ENCODE data around the gene TM2D1.

The TM2D1 gene

GRCh38 chr1:61644303-61644702, 80.6 kb downstream of the TM2D1 start:
- DNase-seq (ENCODE audit: low read depth in 3 of 3) = no peak

- no peak for DNase-seq (ENCODE audit: low read depth in 3 of 3)
Observed at GRCh38 chr1:61642475-61643232, 82.3 kb downstream of the TM2D1 start.

- DNase-seq (ENCODE audit: low read depth in 3 of 3) = peak; percentile 17 to 59 (median 28)
Observed at GRCh38 chr1:61641578-61642336, 83.2 kb downstream of the TM2D1 start.

GRCh38 chr1:61640531-61641530, 84.1 kb downstream of the TM2D1 start:
- no peak for DNase-seq (ENCODE audit: low read depth in 3 of 3)

GRCh38 chr1:61639608-61640336, 85.2 kb downstream of the TM2D1 start:
- DNase-seq (ENCODE audit: low read depth in 3 of 3) = no peak

- DNase-seq (ENCODE audit: low read depth in 3 of 3) = no peak
Observed at GRCh38 chr1:61638911-61639605, 85.9 kb downstream of the TM2D1 start.

- DNase-seq (ENCODE audit: low read depth in 3 of 3) = no peak
Observed at GRCh38 chr1:61638296-61638695, 86.6 kb downstream of the TM2D1 start.

GRCh38 chr1:61637470-61637869, 87.5 kb downstream of the TM2D1 start:
- no peak for DNase-seq (ENCODE audit: low read depth in 3 of 3)

GRCh38 chr1:61636814-61637213, 88.1 kb downstream of the TM2D1 start:
- DNase-seq (ENCODE audit: low read depth in 3 of 3) = no peak

- no peak for DNase-seq (ENCODE audit: low read depth in 3 of 3)
Observed at GRCh38 chr1:61636376-61636775, 88.6 kb downstream of the TM2D1 start.

- DNase-seq (ENCODE audit: low read depth in 3 of 3) = no peak
Observed at GRCh38 chr1:61635557-61635956, 89.4 kb downstream of the TM2D1 start.

GRCh38 chr1:61631436-61631835, 93.5 kb downstream of the TM2D1 start:
- no peak for DNase-seq (ENCODE audit: low read depth in 3 of 3)

Measured in stimulated activated CD4-positive, alpha-beta T cell treated with anti-CD3 and anti-CD28 coated beads, TNF-alpha, amount 100 ng/mL, for 24 hours (primary cell).